Measurements from ENCODE around the gene NR2C1. TPM values are rescaled to one million over a fixed set of nuclear protein-coding genes. Genes with fewer than 3 reads are reported as not detected.
A peak's percentile ranks its signal among the peaks of the same experiment; 100 is the strongest.

NR2C1 gene
- total and polyA plus RNA-seq, 2 donors from 2014 or later: 26.6 to 31.1 TPM

DNA sequence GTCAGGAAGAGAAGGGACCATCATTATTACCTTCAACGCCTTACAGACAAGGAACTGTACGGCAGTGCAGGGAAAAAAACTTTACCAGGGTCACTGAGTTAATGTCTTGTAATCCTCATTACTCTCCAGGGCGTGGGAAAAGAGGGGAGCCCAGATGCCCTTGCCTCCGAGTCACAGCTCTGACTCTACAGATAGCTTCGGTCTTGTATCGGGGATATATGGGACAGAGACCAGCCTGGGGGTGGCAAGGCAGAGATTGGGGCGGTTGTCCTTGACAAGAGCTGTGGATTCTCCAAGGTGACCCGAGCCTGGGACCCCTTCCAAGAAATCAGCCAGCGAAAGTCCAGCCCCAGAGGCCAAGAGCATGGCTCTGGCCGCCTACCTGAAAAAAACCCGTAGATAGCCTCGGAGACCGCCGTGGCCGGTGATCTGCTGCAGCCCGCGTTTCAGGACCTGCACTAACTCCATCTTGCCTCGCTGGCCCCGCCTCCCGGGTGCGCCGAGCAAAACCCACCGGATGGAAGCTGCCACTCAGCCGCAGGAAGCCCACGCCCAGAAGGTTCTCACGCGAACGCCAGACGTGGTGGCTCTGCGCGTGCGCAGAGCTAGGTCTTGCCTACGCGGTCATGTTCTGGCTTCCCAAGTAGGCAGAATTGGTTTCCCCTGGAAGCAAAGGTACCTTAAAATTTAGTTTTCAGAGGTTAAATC is 70.1 kb downstream of the NR2C1 start, which contains the start of gene NDUFA12:
Gene NDUFA12 (minus strand): TSS at position 485 of the 708 bp plus-strand sequence. CDS start 17 bp downstream, at position 468.
- peak; percentile 97 to 99 (median 98) for DNase-seq

DNA sequence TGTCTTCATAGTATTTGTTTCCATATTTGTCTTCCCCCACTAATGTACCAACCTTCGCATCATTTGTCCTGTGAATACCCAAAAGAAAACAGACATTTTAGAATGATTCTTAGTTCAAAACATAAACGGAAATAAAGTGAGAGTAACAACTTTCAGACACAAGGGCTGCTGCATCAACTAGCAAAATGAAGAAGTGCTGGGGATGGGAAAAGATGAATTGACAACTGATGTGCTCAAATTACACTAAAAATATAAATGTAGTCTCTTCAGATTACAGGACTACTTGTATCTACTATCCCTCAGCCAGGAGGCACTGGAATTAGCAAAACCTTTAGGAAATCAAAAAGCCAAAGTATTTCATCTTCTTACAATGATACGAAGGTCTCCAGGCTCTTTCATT is 70.7 kb downstream of the NR2C1 start:
- no peaks in the 10 kb centered on the region for H3K27me3 ChIP-seq (ENCODE audit: control insufficient read depth, insufficient read depth, low read length)
- H3K9me3 ChIP-seq (ENCODE audit: control insufficient read depth in 2 of 3, insufficient read depth in 1 of 3, low read length in 3 of 3): no peaks in the 10 kb centered on the region
- H3K4me3 ChIP-seq (ENCODE audit: low read length in 3 of 3): peak overlapping the region; percentile 80 to 99 (median 88)
- FAIRE-seq (no peak), DNase-seq (no peak)
- TF ChIP-seq, protein P1, sequence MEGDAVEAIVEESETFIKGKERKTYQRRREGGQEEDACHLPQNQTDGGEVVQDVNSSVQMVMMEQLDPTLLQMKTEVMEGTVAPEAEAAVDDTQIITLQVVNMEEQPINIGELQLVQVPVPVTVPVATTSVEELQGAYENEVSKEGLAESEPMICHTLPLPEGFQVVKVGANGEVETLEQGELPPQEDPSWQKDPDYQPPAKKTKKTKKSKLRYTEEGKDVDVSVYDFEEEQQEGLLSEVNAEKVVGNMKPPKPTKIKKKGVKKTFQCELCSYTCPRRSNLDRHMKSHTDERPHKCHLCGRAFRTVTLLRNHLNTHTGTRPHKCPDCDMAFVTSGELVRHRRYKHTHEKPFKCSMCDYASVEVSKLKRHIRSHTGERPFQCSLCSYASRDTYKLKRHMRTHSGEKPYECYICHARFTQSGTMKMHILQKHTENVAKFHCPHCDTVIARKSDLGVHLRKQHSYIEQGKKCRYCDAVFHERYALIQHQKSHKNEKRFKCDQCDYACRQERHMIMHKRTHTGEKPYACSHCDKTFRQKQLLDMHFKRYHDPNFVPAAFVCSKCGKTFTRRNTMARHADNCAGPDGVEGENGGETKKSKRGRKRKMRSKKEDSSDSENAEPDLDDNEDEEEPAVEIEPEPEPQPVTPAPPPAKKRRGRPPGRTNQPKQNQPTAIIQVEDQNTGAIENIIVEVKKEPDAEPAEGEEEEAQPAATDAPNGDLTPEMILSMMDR (IDR thresholded peaks at IDR 0.05; ENCODE audit: borderline replicate concordance, extremely low read depth, insufficient read depth): no peak
- H3K27ac ChIP-seq (ENCODE audit: low read depth in 2 of 2, low read length in 2 of 2): no peak overlapping the region
- no peaks in the 10 kb centered on the region for H3K36me3 ChIP-seq (ENCODE audit: control insufficient read depth in 2 of 3, insufficient read depth in 3 of 3, low read length in 3 of 3)
- intact Hi-C loops (cut with DNase I): no loop called here
- peaks cover 0 to 12% (median 0%) of the 10 kb centered on the region in 3 donors for H3K4me1 ChIP-seq (ENCODE audit: control insufficient read depth in 2 of 3, insufficient read depth in 2 of 3, low read depth in 1 of 3, low read length in 3 of 3)
- H3K9ac ChIP-seq (ENCODE audit: low read length in 3 of 3): peak overlapping the region; percentile 74 to 97 (median 78)

More for the DNA sequence above, 70.1 kb downstream of the NR2C1 start, which contains the start of gene NDUFA12:
- peaks cover 0 to 12% (median 0%) of the 10 kb centered on the region in 3 donors for H3K4me1 ChIP-seq (ENCODE audit: control insufficient read depth in 2 of 3, insufficient read depth in 2 of 3, low read depth in 1 of 3, low read length in 3 of 3)
- peak within 1 kb of the TSS; percentile 74 to 97 (median 78) for H3K9ac ChIP-seq (ENCODE audit: low read length in 3 of 3)
- intact Hi-C loops (cut with DNase I): no loop called here
- peak within 1 kb of the TSS; percentile 80 to 99 (median 88) for H3K4me3 ChIP-seq (ENCODE audit: low read length in 3 of 3)
- H3K27ac ChIP-seq (ENCODE audit: low read depth in 2 of 2, low read length in 2 of 2): peak within 1 kb of the TSS; percentile 84 to 89
- H3K27me3 ChIP-seq (ENCODE audit: control insufficient read depth, insufficient read depth, low read length): no peaks in the 10 kb centered on the region
- no peaks in the 10 kb centered on the region for H3K36me3 ChIP-seq (ENCODE audit: control insufficient read depth in 2 of 3, insufficient read depth in 3 of 3, low read length in 3 of 3)
- peaks cover 0 to 3% (median 0%) of the 10 kb centered on the region in 3 donors for H3K9me3 ChIP-seq (ENCODE audit: control insufficient read depth in 2 of 3, insufficient read depth in 1 of 3, low read length in 3 of 3)
- FAIRE-seq: no peak
- TF ChIP-seq, protein P1 (IDR thresholded peaks at IDR 0.05; ENCODE audit: borderline replicate concordance, extremely low read depth, insufficient read depth): no peak

DNA sequence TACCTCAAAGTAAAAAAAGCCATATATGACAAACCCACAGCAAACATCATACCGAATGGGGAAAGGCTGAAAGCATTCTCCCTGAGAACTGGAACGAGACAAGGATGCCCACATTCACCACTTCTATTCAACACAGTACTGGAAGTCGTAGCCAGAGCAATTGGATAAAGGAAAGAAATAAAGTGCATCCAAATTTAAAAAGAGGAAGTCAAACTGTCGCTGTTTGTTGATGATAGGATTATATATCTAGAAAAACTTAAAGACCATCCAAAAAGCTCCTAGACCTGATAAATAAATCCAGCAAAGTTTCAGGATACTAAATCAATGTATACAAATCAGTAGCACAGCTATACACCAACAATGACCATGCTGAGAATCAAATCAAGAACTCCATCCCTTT is 75.1 kb downstream of the NR2C1 start:
- intact Hi-C loops (cut with DNase I): no loop called here
- peaks cover 0 to 4% (median 0%) of the 10 kb centered on the region in 3 donors for H3K4me1 ChIP-seq (ENCODE audit: control insufficient read depth in 2 of 3, insufficient read depth in 2 of 3, low read depth in 1 of 3, low read length in 3 of 3)
- TF ChIP-seq, protein P1 (IDR thresholded peaks at IDR 0.05; ENCODE audit: borderline replicate concordance, extremely low read depth, insufficient read depth): no peak
- no peaks in the 10 kb centered on the region for H3K27me3 ChIP-seq (ENCODE audit: control insufficient read depth, insufficient read depth, low read length)
- H3K9me3 ChIP-seq (ENCODE audit: control insufficient read depth in 2 of 3, insufficient read depth in 1 of 3, low read length in 3 of 3): no peaks in the 10 kb centered on the region
- no peak overlapping the region for H3K4me3 ChIP-seq (ENCODE audit: low read length in 3 of 3)
- peaks cover 0 to 4% (median 0%) of the 10 kb centered on the region in 3 donors for H3K36me3 ChIP-seq (ENCODE audit: control insufficient read depth in 2 of 3, insufficient read depth in 3 of 3, low read length in 3 of 3)
- no peak for DNase-seq
- H3K27ac ChIP-seq (ENCODE audit: low read depth in 2 of 2, low read length in 2 of 2): no peak overlapping the region
- H3K9ac ChIP-seq (ENCODE audit: low read length in 3 of 3): no peak overlapping the region
- no peak for FAIRE-seq

Data from kidney (tissue), 14 donors.